Activated CD8-positive, alpha-beta T cell treated with anti-CD3 and anti-CD28 coated beads for 36 hours (primary cell): ENCODE data around the gene PSEN1. TPM values are rescaled to one million over a fixed set of nuclear protein-coding genes. Genes with fewer than 3 reads are reported as not detected.
A peak's percentile ranks its signal among the peaks of the same experiment; 100 is the strongest.

ENCODE experiments used
- ATAC-seq: fragments of 200-7000 bp; cut with Tn5 transposase; one replicate; pipeline ENCODE4 v1.10.0; 2021; ENCODE audit warnings: mild to moderate bottlenecking, moderate library complexity
- CTCF ChIA-PET: fragments of 350-600 bp; sonication (Branson Sonifier 250); formaldehyde crosslinking; loops from one replicate; lab custom pipeline; 2021; ENCODE audit warnings: antibody characterized with exemption; lab: Charles Lee
- POLR2A ChIA-PET: fragments of 350-600 bp; sonication (Branson Sonifier 250); formaldehyde crosslinking; loops from one replicate; lab custom pipeline; 2021; ENCODE audit warnings: antibody characterized with exemption; lab: Charles Lee
- DNase-seq: peaks from one replicate; pipeline ENCODE4 v3.0.0-alpha.2; 2020
- H3K27ac Mint-ChIP-seq: one replicate; pipeline ENCODE4 v1.8.0; 2021; ENCODE audit warnings: mild to moderate bottlenecking, mixed read lengths
- H3K27me3 Mint-ChIP-seq: one replicate; pipeline ENCODE4 v1.8.0; 2021; ENCODE audit warnings: mixed read lengths
- H3K36me3 Mint-ChIP-seq: one replicate; pipeline ENCODE4 v1.8.0; 2021; ENCODE audit warnings: low read depth, mixed read lengths
- H3K4me1 Mint-ChIP-seq: one replicate; pipeline ENCODE4 v1.8.0; 2021; ENCODE audit warnings: low read depth, mixed read lengths
- H3K4me3 Mint-ChIP-seq: one replicate; pipeline ENCODE4 v1.8.0; 2021; ENCODE audit warnings: mild to moderate bottlenecking, moderate library complexity, mixed read lengths
- H3K9me3 Mint-ChIP-seq: one replicate; pipeline ENCODE4 v1.8.0; 2021; ENCODE audit warnings: mixed read lengths
- CTCF ChIP-seq: fragments of 200-600 bp; IDR thresholded peaks from one replicate; pipeline ENCODE4 v1.8.0; 2022; ENCODE audit warnings: antibody characterized with exemption, mild to moderate bottlenecking
- intact Hi-C: fragments of 100-400 bp; cut with micrococcal nuclease; formaldehyde crosslinking; loops from one replicate; pipeline ENCODE4 v1.10.0; 2022
- total RNA-seq, 2 experiments: library from RNA; stranded (reverse); gene quantifications; one replicate each; pipeline ENCODE4 v1.2.3, GENCODE V29; 2021

The PSEN1 gene
- total RNA-seq, 2 experiments from 2014 or later: 23.1 to 23.2 TPM

- ATAC-seq (no peak), DNase-seq (no peak)
- no peaks in the 10 kb centered on the region for H3K27me3 Mint-ChIP-seq
- no peak overlapping the region for H3K4me3 Mint-ChIP-seq
- peaks cover 29% of the 10 kb centered on the region for H3K36me3 Mint-ChIP-seq
- no peak for TF ChIP-seq CTCF
- ChIA-PET POLR2A (interaction anchor here (1.2 kb wide), 1 partner anchor 10 kb away, joined by 4 read pairs; no protein-coding TSS in a partner anchor), CTCF (interaction anchor here (1.2 to 2.1 kb wide), 2 partner anchors 73 to 250 kb away, joined by 4 to 5 read pairs; no protein-coding TSS in a partner anchor)
- H3K4me1 Mint-ChIP-seq: peaks cover 16% of the 10 kb centered on the region
- intact Hi-C loops: no loop called here
- H3K9me3 Mint-ChIP-seq: no peaks in the 10 kb centered on the region
- H3K27ac Mint-ChIP-seq: no peak overlapping the region
Measured at GRCh38 chr14:73221945-73222344, 85.6 kb downstream of the PSEN1 start.

DNA sequence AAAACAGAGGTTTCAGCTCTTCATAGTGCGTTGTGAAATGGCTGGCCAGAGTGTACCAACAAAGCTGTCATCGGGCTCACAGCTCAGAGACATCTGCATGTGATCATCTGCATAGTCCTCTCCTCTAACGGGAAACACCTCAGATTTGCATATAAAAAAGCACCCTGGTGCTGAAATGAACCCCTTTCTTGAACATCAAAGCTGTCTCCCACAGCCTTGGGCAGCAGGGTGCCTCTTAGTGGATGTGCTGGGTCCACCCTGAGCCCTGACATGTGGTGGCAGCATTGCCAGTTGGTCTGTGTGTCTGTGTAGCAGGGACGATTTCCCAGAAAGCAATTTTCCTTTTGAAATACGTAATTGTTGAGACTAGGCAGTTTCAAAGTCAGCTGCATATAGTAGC lies 86.7 kb downstream of the PSEN1 start:
- Mint-ChIP-seq H3K4me1 (peaks cover 16% of the 10 kb centered on the region), H3K36me3 (peaks cover 25% of the 10 kb centered on the region), H3K9me3 (no peaks in the 10 kb centered on the region), H3K4me3 (no peak overlapping the region), H3K27ac (peak overlapping the region; percentile 65), H3K27me3 (no peaks in the 10 kb centered on the region)
- no peak for TF ChIP-seq CTCF
- POLR2A ChIA-PET: interaction anchor here (0.6 to 1.2 kb wide), 2 partner anchors 9 to 508 kb away, joined by 3 to 4 read pairs; no protein-coding TSS in a partner anchor
- peak; percentile 72 for ATAC-seq
- intact Hi-C loops: no loop called here
- CTCF ChIA-PET: interaction anchor here (1.2 to 2.1 kb wide), 2 partner anchors 72 to 249 kb away, joined by 4 to 5 read pairs; no protein-coding TSS in a partner anchor
- peak; percentile 24 for DNase-seq

GRCh38 chr14:73225496-73225895 lies 89.2 kb downstream of the PSEN1 start:
- CTCF ChIA-PET: no interaction called here
- POLR2A ChIA-PET: interaction anchor here (0.6 kb wide), 1 partner anchor 23 kb away, joined by 3 read pairs; no protein-coding TSS in a partner anchor
- no peaks in the 10 kb centered on the region for H3K27me3 Mint-ChIP-seq

GRCh38 chr14:73227812-73228781 lies 91.8 kb downstream of the PSEN1 start:
- H3K27me3 Mint-ChIP-seq: peaks cover 7% of the 10 kb centered on the region
- ChIA-PET POLR2A (no interaction called here), CTCF (no interaction called here)
- intact Hi-C loops: no loop called here
- no peak for TF ChIP-seq CTCF
- DNase-seq (no peak), ATAC-seq (no peak)
- no peak overlapping the region for H3K27ac Mint-ChIP-seq
- no peak overlapping the region for H3K4me3 Mint-ChIP-seq
- peaks cover 1% of the 10 kb centered on the region for H3K4me1 Mint-ChIP-seq
- peaks cover 2% of the 10 kb centered on the region for H3K36me3 Mint-ChIP-seq
- H3K9me3 Mint-ChIP-seq: no peaks in the 10 kb centered on the region

More at GRCh38 chr14:73225496-73225895, 89.2 kb downstream of the PSEN1 start:
- ATAC-seq: no peak
- no peak overlapping the region for H3K27ac Mint-ChIP-seq
- DNase-seq: no peak
- H3K36me3 Mint-ChIP-seq: peaks cover 13% of the 10 kb centered on the region
- peaks cover 16% of the 10 kb centered on the region for H3K4me1 Mint-ChIP-seq
- TF ChIP-seq CTCF: no peak
- no peaks in the 10 kb centered on the region for H3K9me3 Mint-ChIP-seq
- H3K4me3 Mint-ChIP-seq: no peak overlapping the region
- intact Hi-C loops: no loop called here
